Lower lobe of right lung (tissue), 2 donors: Measurements from ENCODE around the gene GCC1. TPM values are rescaled to one million over a fixed set of nuclear protein-coding genes. Genes with fewer than 3 reads are reported as not detected.

Experiments
- ATAC-seq, 2 donors: fragments of 200-7000 bp; cut with Tn5 transposase; one replicate each; pipeline ENCODE4 v1.9.1; 2020 to 2022; ENCODE audit warnings: mild to moderate bottlenecking in 2 of 2, moderate library complexity in 2 of 2
- DNase-seq: peaks from one replicate; pipeline ENCODE4 v3.0.0-alpha.2; 2020
- H3K27ac ChIP-seq: fragments of 200-600 bp; one replicate; pipeline ENCODE4 v1.8.0; 2022
- H3K27me3 ChIP-seq: fragments of 200-600 bp; one replicate; pipeline ENCODE4 v1.8.0; 2022; ENCODE audit warnings: low read depth
- H3K36me3 ChIP-seq: fragments of 200-600 bp; one replicate; pipeline ENCODE4 v1.8.0; 2022; ENCODE audit warnings: mild to moderate bottlenecking
- H3K4me1 ChIP-seq: fragments of 200-600 bp; one replicate; pipeline ENCODE4 v1.8.0; 2022
- H3K4me3 ChIP-seq: fragments of 200-600 bp; one replicate; pipeline ENCODE4 v1.8.0; 2022; ENCODE audit warnings: mild to moderate bottlenecking
- H3K9me3 ChIP-seq: fragments of 200-600 bp; one replicate; pipeline ENCODE4 v1.8.0; 2022
- intact Hi-C: fragments of 100-400 bp; cut with DNase I; formaldehyde crosslinking; loops from one replicate; pipeline ENCODE4 v1.11.0; 2022
- total RNA-seq: library from RNA; stranded (reverse); fragmentation: NEBNext Ultra II Directional; extraction: Animal tissue kit (Norgen Biotek cat#: 25700); gene quantifications from one replicate; pipeline ENCODE4 v1.2.1, GENCODE V29; 2021
- TF ChIP-seq, protein P1 (sequence below): fragments of 200-600 bp; IDR thresholded peaks from one replicate; pipeline ENCODE4 v1.8.0; 2022; ENCODE audit warnings: antibody characterized with exemption, mild to moderate bottlenecking
- donor health status: DM: no; HTN: yes; CAD: no; lungs with severe emphysema.

GCC1 gene
- total RNA-seq, 1 donor from 2014 or later, result 17.4 TPM

- H3K27me3 ChIP-seq, result peaks cover 8% of the 10 kb centered on the region
- H3K27ac ChIP-seq, result no peak overlapping the region
- TF ChIP-seq, protein P1, sequence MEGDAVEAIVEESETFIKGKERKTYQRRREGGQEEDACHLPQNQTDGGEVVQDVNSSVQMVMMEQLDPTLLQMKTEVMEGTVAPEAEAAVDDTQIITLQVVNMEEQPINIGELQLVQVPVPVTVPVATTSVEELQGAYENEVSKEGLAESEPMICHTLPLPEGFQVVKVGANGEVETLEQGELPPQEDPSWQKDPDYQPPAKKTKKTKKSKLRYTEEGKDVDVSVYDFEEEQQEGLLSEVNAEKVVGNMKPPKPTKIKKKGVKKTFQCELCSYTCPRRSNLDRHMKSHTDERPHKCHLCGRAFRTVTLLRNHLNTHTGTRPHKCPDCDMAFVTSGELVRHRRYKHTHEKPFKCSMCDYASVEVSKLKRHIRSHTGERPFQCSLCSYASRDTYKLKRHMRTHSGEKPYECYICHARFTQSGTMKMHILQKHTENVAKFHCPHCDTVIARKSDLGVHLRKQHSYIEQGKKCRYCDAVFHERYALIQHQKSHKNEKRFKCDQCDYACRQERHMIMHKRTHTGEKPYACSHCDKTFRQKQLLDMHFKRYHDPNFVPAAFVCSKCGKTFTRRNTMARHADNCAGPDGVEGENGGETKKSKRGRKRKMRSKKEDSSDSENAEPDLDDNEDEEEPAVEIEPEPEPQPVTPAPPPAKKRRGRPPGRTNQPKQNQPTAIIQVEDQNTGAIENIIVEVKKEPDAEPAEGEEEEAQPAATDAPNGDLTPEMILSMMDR, result no peak
- DNase-seq (no peak), ATAC-seq (no peak)
- no peaks in the 10 kb centered on the region for H3K36me3 ChIP-seq
- intact Hi-C loops, result no loop called here
- H3K4me3 ChIP-seq, result no peak overlapping the region
- no peaks in the 10 kb centered on the region for H3K4me1 ChIP-seq
- no peaks in the 10 kb centered on the region for H3K9me3 ChIP-seq
These were observed 39.9 kb upstream of the GCC1 start for GRCh38 chr7:127625331-127625730.

- no peaks in the 10 kb centered on the region for H3K4me1 ChIP-seq
- H3K9me3 ChIP-seq, result no peaks in the 10 kb centered on the region
- ATAC-seq (peak in 1 of 2 donors; percentile 23), DNase-seq (no peak)
- H3K27me3 ChIP-seq, result peaks cover 30% of the 10 kb centered on the region
- no peak overlapping the region for H3K4me3 ChIP-seq
- H3K27ac ChIP-seq, result no peak overlapping the region
- TF ChIP-seq, protein P1, result no peak
- intact Hi-C loops, result no loop called here
- H3K36me3 ChIP-seq, result no peaks in the 10 kb centered on the region
These were observed 35.2 kb upstream of the GCC1 start for GRCh38 chr7:127620406-127621233.

GRCh38 chr7:127619681-127620405 is 34.4 kb upstream of the GCC1 start:
- H3K27me3 ChIP-seq, result peaks cover 35% of the 10 kb centered on the region
- DNase-seq (no peak), ATAC-seq (no peak)
- H3K27ac ChIP-seq, result no peak overlapping the region
- TF ChIP-seq, protein P1, result no peak
- no peaks in the 10 kb centered on the region for H3K36me3 ChIP-seq
- H3K4me1 ChIP-seq, result no peaks in the 10 kb centered on the region
- no peaks in the 10 kb centered on the region for H3K9me3 ChIP-seq
- intact Hi-C loops, result no loop called here
- H3K4me3 ChIP-seq, result no peak overlapping the region

GRCh38 chr7:127618775-127619174 is 33.4 kb upstream of the GCC1 start:
- H3K27ac ChIP-seq, result no peak overlapping the region
- TF ChIP-seq, protein P1, result no peak
- H3K9me3 ChIP-seq, result no peaks in the 10 kb centered on the region
- no peaks in the 10 kb centered on the region for H3K4me1 ChIP-seq
- H3K36me3 ChIP-seq, result no peaks in the 10 kb centered on the region
- H3K4me3 ChIP-seq, result no peak overlapping the region
- ATAC-seq (no peak), DNase-seq (no peak)
- intact Hi-C loops, result no loop called here
- H3K27me3 ChIP-seq, result peaks cover 35% of the 10 kb centered on the region

DNA sequence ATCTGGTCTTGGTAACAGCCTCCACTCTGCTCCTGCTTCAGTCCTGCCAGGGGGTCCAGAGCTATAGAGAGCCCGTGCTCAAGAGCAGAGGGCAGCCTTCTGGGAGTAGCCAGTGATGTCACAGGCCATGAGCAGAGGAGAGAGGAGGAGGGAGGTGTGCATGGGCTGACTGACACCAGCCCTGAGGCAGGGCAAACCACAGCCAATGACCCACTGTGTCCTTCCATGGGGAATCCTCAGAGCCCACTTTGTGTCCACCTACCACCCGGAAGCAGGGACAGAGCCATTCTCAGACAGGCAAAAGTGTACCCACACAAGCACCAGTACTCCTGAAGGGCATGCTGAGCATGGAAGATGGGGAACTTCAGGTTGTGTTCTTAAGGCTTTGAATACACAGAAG is 32.6 kb upstream of the GCC1 start, which contains the start of gene PAX4:
TSS of gene PAX4 (minus strand) at position 101 of the 400 bp plus-strand sequence. CDS start 2,214 bp downstream, outside the sequence.
- no peaks in the 10 kb centered on the region for H3K36me3 ChIP-seq
- H3K4me3 ChIP-seq, result no peak within 1 kb of the TSS
- no peaks in the 10 kb centered on the region for H3K9me3 ChIP-seq
- no peaks in the 10 kb centered on the region for H3K4me1 ChIP-seq
- H3K27me3 ChIP-seq, result peaks cover 35% of the 10 kb centered on the region
- TF ChIP-seq, protein P1, result no peak
- ATAC-seq (no peak), DNase-seq (no peak)
- H3K27ac ChIP-seq, result no peak within 1 kb of the TSS
- intact Hi-C loops, result no loop called here
